ENCODE measurements around the gene CELSR1.

CELSR1 gene

DNA sequence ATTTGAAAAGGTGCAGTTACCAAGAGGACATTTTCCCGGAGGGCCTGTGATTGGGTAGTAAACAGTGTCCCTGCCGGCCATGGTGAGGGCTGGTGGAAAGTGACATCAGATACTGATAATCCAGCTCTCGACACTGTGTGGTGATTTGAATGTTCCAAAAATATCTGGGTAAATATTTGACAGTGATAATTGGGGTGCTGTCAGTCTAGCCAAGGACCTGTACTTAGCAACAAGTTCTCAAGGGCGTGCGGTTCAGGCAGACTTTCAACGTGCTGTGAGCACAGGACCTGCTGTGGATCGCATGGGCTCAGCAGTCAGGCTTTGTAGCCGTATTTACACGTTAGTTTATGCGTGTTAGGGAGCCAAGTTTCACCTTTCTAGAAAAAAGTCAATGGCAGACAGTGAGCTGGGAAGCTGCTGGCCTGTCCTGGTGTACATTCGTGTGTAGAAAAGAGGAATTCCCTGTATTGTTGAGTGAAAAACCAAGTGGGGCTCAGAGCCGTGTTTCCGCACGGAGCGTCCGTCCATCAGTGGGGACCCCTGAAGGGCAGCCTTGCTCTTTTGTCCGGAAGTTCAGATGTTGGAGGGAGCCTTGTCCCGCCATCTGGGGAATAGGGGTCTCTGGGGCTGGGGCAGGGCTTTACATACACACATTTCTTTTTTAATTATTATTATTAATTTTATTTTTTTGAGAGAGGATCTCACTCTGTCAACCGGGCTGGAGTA, 190.6 kb downstream of the CELSR1 start:
- Histone ChIP-seq H3K9me3 (ENCODE audit: insufficient read depth, low read length) (no peaks in the 10 kb centered on the region), H3K9ac (ENCODE audit: low read length) (no peak overlapping the region), H2AFZ (ENCODE audit: low read depth, low read length) (no peak overlapping the region), H3K4me3 (ENCODE audit: low read length) (no peak overlapping the region), H4K20me1 (ENCODE audit: insufficient read depth, low read length) (no peaks in the 10 kb centered on the region), H3K27me3 (ENCODE audit: low read depth, low read length) (no peaks in the 10 kb centered on the region), H3K4me2 (ENCODE audit: low read length) (no peak overlapping the region), H3K36me3 (replicated peaks; ENCODE audit: low read depth, low read length) (peaks cover 78% of the 10 kb centered on the region), H3K79me2 (ENCODE audit: low read length) (peaks cover 6% of the 10 kb centered on the region; the same call in 1 of the 2 replicates), H3K27ac (ENCODE audit: low read length) (no peak overlapping the region), H3K4me1 (ENCODE audit: low read length) (peaks cover 10% of the 10 kb centered on the region)
- no peak for TF ChIP-seq EZH2phosphoT487 (IDR thresholded peaks at IDR 0.05; ENCODE audit: low read depth)
- TF ChIP-seq, protein P1, sequence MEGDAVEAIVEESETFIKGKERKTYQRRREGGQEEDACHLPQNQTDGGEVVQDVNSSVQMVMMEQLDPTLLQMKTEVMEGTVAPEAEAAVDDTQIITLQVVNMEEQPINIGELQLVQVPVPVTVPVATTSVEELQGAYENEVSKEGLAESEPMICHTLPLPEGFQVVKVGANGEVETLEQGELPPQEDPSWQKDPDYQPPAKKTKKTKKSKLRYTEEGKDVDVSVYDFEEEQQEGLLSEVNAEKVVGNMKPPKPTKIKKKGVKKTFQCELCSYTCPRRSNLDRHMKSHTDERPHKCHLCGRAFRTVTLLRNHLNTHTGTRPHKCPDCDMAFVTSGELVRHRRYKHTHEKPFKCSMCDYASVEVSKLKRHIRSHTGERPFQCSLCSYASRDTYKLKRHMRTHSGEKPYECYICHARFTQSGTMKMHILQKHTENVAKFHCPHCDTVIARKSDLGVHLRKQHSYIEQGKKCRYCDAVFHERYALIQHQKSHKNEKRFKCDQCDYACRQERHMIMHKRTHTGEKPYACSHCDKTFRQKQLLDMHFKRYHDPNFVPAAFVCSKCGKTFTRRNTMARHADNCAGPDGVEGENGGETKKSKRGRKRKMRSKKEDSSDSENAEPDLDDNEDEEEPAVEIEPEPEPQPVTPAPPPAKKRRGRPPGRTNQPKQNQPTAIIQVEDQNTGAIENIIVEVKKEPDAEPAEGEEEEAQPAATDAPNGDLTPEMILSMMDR (IDR thresholded peaks at IDR 0.05; ENCODE audit: low read depth, low read length), result no peak

DNA sequence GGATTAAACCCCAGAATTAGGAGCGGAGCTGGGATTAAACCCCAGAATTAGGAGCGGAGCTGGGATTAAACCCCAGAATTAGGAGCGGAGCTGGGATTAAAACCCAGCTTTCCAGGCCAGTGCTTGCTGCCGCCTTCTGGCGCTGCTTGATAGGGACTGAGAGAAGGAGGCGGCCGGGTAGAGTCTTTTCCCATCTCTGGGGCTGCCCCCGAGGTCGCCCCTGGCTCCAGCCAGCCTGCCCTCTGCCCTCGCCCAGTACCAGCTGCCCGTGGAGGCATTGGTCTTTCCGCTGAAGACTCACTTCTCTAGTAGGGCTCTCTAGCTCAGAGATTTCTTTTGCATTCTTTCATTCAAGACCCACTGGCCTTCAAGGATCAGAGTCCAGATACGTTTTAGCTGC, 196.7 kb downstream of the CELSR1 start:
- Histone ChIP-seq H4K20me1 (ENCODE audit: insufficient read depth, low read length) (0 out of 2 replicates have a peak, but pooled peaks cover 4% of the 10 kb centered on the region), H3K27ac (ENCODE audit: low read length) (no peak overlapping the region), H3K27me3 (ENCODE audit: low read depth, low read length) (no peaks in the 10 kb centered on the region), H3K4me2 (ENCODE audit: low read length) (no peak overlapping the region), H3K4me3 (ENCODE audit: low read length) (no peak overlapping the region), H2AFZ (ENCODE audit: low read depth, low read length) (no peak overlapping the region), H3K79me2 (ENCODE audit: low read length) (peaks cover 45% of the 10 kb centered on the region), H3K9me3 (ENCODE audit: insufficient read depth, low read length) (no peaks in the 10 kb centered on the region), H3K4me1 (ENCODE audit: low read length) (peaks cover 7% of the 10 kb centered on the region), H3K9ac (ENCODE audit: low read length) (no peak overlapping the region), H3K36me3 (replicated peaks; ENCODE audit: low read depth, low read length) (peaks cover 63% of the 10 kb centered on the region)
- TF ChIP-seq, protein P1 (IDR thresholded peaks at IDR 0.05; ENCODE audit: low read depth, low read length), result no peak
- no peak for TF ChIP-seq EZH2phosphoT487 (IDR thresholded peaks at IDR 0.05; ENCODE audit: low read depth)

DNA sequence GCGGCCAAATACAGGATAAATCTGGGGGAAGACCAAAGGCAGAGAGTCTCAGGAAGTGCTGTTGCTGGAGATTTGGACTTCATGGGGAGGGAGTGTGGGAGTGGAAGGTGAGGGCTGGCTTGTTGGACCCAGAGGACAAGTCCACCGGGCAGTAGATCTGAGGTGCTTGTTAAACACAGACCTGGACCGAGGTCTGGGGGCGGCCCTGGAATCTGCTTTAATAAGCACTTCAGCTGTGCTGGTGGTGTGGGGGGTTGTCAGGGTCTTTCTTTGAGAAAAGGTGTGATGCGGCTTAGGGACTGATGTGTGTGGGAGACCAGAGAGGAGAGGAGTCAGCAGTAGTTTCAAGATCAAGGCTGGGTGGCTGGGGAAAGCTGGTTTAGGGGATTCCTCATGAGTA, 197.5 kb downstream of the CELSR1 start:
- Histone ChIP-seq H3K4me2 (ENCODE audit: low read length) (no peak overlapping the region), H3K79me2 (ENCODE audit: low read length) (peaks cover 47% of the 10 kb centered on the region), H3K27ac (ENCODE audit: low read length) (no peak overlapping the region), H3K9me3 (ENCODE audit: insufficient read depth, low read length) (no peaks in the 10 kb centered on the region), H2AFZ (ENCODE audit: low read depth, low read length) (no peak overlapping the region), H3K9ac (ENCODE audit: low read length) (no peak overlapping the region), H3K4me3 (ENCODE audit: low read length) (no peak overlapping the region), H3K4me1 (ENCODE audit: low read length) (peaks cover 7% of the 10 kb centered on the region), H3K36me3 (replicated peaks; ENCODE audit: low read depth, low read length) (peaks cover 57% of the 10 kb centered on the region), H4K20me1 (ENCODE audit: insufficient read depth, low read length) (0 out of 2 replicates have a peak, but pooled peaks cover 4% of the 10 kb centered on the region), H3K27me3 (ENCODE audit: low read depth, low read length) (no peaks in the 10 kb centered on the region)
- TF ChIP-seq EZH2phosphoT487 (IDR thresholded peaks at IDR 0.05; ENCODE audit: low read depth), result no peak
- TF ChIP-seq, protein P1 (IDR thresholded peaks at IDR 0.05; ENCODE audit: low read depth, low read length), result no peak

DNA sequence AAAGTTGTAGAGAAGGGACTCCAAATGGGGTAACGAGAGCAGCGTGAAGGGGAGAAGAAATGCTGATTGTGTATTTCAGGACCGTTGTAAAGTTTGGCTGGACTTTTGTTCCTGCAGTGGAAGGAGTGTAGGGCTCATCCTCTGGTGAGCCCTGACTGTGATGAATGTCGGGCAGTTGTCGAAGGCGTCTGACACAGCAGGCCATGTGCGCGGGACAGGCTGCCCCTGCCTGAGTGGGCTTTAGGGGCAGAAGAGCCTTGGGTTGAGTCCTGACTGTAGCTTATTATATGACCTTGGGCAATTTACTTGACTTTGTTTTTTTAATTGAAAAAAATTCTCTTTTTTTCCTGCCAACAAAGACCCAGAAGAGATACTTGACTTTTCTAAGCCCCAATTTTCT, 198.8 kb downstream of the CELSR1 start:
- Histone ChIP-seq H3K79me2 (ENCODE audit: low read length) (peaks cover 47% of the 10 kb centered on the region), H3K4me3 (ENCODE audit: low read length) (no peak overlapping the region), H3K27ac (ENCODE audit: low read length) (no peak overlapping the region), H3K9ac (ENCODE audit: low read length) (no peak overlapping the region), H3K4me2 (ENCODE audit: low read length) (no peak overlapping the region), H3K9me3 (ENCODE audit: insufficient read depth, low read length) (no peaks in the 10 kb centered on the region), H4K20me1 (ENCODE audit: insufficient read depth, low read length) (0 out of 2 replicates have a peak, but pooled peaks cover 4% of the 10 kb centered on the region), H2AFZ (ENCODE audit: low read depth, low read length) (no peak overlapping the region), H3K4me1 (ENCODE audit: low read length) (peaks cover 7% of the 10 kb centered on the region), H3K36me3 (replicated peaks; ENCODE audit: low read depth, low read length) (peaks cover 45% of the 10 kb centered on the region), H3K27me3 (ENCODE audit: low read depth, low read length) (no peaks in the 10 kb centered on the region)
- TF ChIP-seq EZH2phosphoT487 (IDR thresholded peaks at IDR 0.05; ENCODE audit: low read depth), result no peak
- TF ChIP-seq, protein P1 (IDR thresholded peaks at IDR 0.05; ENCODE audit: low read depth, low read length), result no peak

Measured in OCI-LY3 (cell line).